PC-9 (cell line): ENCODE results near the gene KCNT2. TPM values are rescaled to one million over a fixed set of nuclear protein-coding genes. Genes with fewer than 3 reads are reported as not detected.
"Not testable (repeated sequence)": the region's sequence is repeated elsewhere in the genome, so short reads cannot be mapped to it uniquely, and the experiment has no call there.

Source experiments
- BruUV-seq: library from RNA; stranded (reverse); fragments of 400-500 nt; replicated peaks from 2 replicates; lab custom pipeline; 2021; lab: Mats Ljungman, UMichigan
- CTCF ChIA-PET: fragments of 300-600 bp; sonication (Branson Sonifier 250); formaldehyde crosslinking; loops from one replicate; lab custom pipeline; 2022; ENCODE audit warnings: antibody characterized with exemption; lab: Charles Lee
- POLR2A ChIA-PET: fragments of 300-600 bp; sonication (Branson Sonifier 250); formaldehyde crosslinking; loops from one replicate; lab custom pipeline; 2022; ENCODE audit warnings: antibody characterized with exemption; ENCODE audit not compliant: unreplicated experiment; lab: Charles Lee
- DNase-seq, 2 experiments: peaks; one replicate each; pipeline versions ENCODE4 v3.0.0 to v3.0.0-alpha.2; 2015 to 2022; ENCODE audit warnings: mixed read lengths in 1 of 2
- H2AFZ ChIP-seq: fragments of 200-600 bp; sonication (generic); 2 replicates; pipeline ENCODE4 v1.8.1; 2017; ENCODE audit warnings: antibody characterized with exemption
- H3F3A ChIP-seq: fragments of 200-600 bp; sonication (generic); 2 replicates; pipeline ENCODE4 v1.8.1; 2017; ENCODE audit warnings: antibody characterized with exemption, mild to moderate bottlenecking, low read depth; ENCODE audit not compliant: insufficient read depth
- H3K27ac ChIP-seq: fragments of 200-600 bp; sonication (generic); 2 replicates; pipeline ENCODE4 v1.6.1; 2016; ENCODE audit warnings: mixed run types
- H3K27me3 ChIP-seq: fragments of 200-600 bp; sonication (generic); 2 replicates; pipeline ENCODE4 v1.6.1; 2016; ENCODE audit warnings: low read depth, mixed run types; ENCODE audit not compliant: insufficient read depth
- H3K36me3 ChIP-seq: fragments of 200-600 bp; sonication (generic); 2 replicates; pipeline ENCODE4 v1.6.1; 2016; ENCODE audit warnings: low read depth, mixed run types
- H3K4me1 ChIP-seq: fragments of 200-600 bp; sonication (generic); replicated peaks from 2 replicates; pipeline ENCODE4 v1.6.1; 2016; ENCODE audit warnings: mixed run types; ENCODE audit not compliant: insufficient read depth
- H3K4me2 ChIP-seq: fragments of 200-600 bp; sonication (generic); 2 replicates; pipeline ENCODE4 v1.6.1; 2017; ENCODE audit warnings: mixed run types
- H3K4me3 ChIP-seq: fragments of 200-600 bp; sonication (generic); 2 replicates; pipeline ENCODE4 v1.6.1; 2016; ENCODE audit warnings: mixed run types
- H3K79me2 ChIP-seq: fragments of 200-600 bp; sonication (generic); 2 replicates; pipeline ENCODE4 v1.6.1; 2017; ENCODE audit warnings: low read depth, mixed run types
- H3K9me2 ChIP-seq: fragments of 200-600 bp; sonication (generic); 2 replicates; pipeline ENCODE4 v1.8.1; 2017; ENCODE audit warnings: mild to moderate bottlenecking; ENCODE audit not compliant: insufficient read depth
- H3K9me3 ChIP-seq: fragments of 200-600 bp; sonication (generic); 2 replicates; pipeline ENCODE4 v1.8.1; 2016; ENCODE audit warnings: low read depth; ENCODE audit not compliant: insufficient read depth
- H4K20me1 ChIP-seq: fragments of 200-600 bp; sonication (generic); 2 replicates; pipeline ENCODE4 v1.8.1; 2017; ENCODE audit not compliant: insufficient read depth
- CTCF ChIP-seq: fragments of 200-600 bp; sonication (generic); conservative IDR thresholded peaks from 2 replicates; pipeline ENCODE4 v1.6.1; 2017; ENCODE audit warnings: mixed run types, antibody characterized with exemption, mild to moderate bottlenecking, moderate library complexity
- EZH2 ChIP-seq: fragments of 200-600 bp; sonication (generic); IDR thresholded peaks from 2 replicates; pipeline ENCODE4 v1.8.0; 2017; ENCODE audit warnings: antibody characterized with exemption, low read depth
- intact Hi-C: fragments of 100-400 bp; cut with micrococcal nuclease; formaldehyde crosslinking; loops from one replicate; pipeline ENCODE4 v1.10.0; 2022; ENCODE audit not compliant: unreplicated experiment
- total RNA-seq: library from RNA; stranded (reverse); gene quantifications from 2 replicates; pipeline ENCODE4 v1.2.3, GENCODE V29; 2021

KCNT2 gene
- total RNA-seq, 1 experiment from 2014 or later, result 0.90 TPM

- Histone ChIP-seq H3K79me2 (no peaks in the 10 kb centered on the region), H2AFZ (no peak overlapping the region; the same call in 1 of the 2 replicates), H3K27me3 (no peaks in the 10 kb centered on the region), H3K27ac (no peak overlapping the region), H3K9me2 (no peaks in the 10 kb centered on the region), H3K9me3 (no peaks in the 10 kb centered on the region), H3K4me2 (no peak overlapping the region), H3K36me3 (no peaks in the 10 kb centered on the region), H3K4me1 (no peaks in the 10 kb centered on the region), H3K4me3 (no peak overlapping the region), H4K20me1 (no peaks in the 10 kb centered on the region), H3F3A (no peaks in the 10 kb centered on the region; the same call in 1 of the 2 replicates)
- BruUV-seq, result no TSS peak
- intact Hi-C loops, result no loop called here
- DNase-seq, result no peak
- CTCF ChIA-PET, result no interaction called here
- TF ChIP-seq CTCF (no peak), EZH2 (no peak)
- POLR2A ChIA-PET, result no interaction called here
These were observed 42.2 kb upstream of the KCNT2 start for GRCh38 chr1:196650403-196650802.

DNA sequence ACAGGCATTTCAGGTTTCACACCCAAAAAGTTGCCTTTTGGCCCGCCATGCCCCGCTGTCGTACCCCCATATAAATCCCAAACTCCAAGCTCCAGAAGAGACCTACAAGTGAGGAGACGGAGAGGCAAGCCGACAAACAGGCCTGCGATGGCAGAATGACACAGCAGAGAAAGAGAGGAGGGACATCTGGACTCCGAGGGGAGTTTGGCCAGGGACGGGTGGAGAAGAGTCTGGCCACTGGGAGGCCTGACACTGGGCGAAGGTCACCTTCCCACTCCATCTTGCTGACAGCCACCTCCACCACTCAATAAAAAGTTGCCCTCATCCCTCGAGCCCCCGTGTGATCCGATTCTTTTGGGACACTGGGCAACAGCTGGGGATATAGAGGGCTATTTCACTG, 41.8 kb upstream of the KCNT2 start:
- ChIA-PET POLR2A (no interaction called here), CTCF (no interaction called here)
- no peaks in the 10 kb centered on the region for H3K9me3 ChIP-seq
- no peaks in the 10 kb centered on the region for H3K4me1 ChIP-seq
- H3K36me3 ChIP-seq, result no peaks in the 10 kb centered on the region
- no peaks in the 10 kb centered on the region for H3K79me2 ChIP-seq
- intact Hi-C loops, result no loop called here
- H3K9me2 ChIP-seq, result no peaks in the 10 kb centered on the region
- H3K4me3 ChIP-seq, result no peak overlapping the region
- no peak overlapping the region for H3K4me2 ChIP-seq
- no peaks in the 10 kb centered on the region; the same call in 1 of the 2 replicates for H3F3A ChIP-seq
- no peak overlapping the region for H2AFZ ChIP-seq
- H4K20me1 ChIP-seq, result no peaks in the 10 kb centered on the region
- no peak overlapping the region for H3K27ac ChIP-seq
- no peak for DNase-seq
- H3K27me3 ChIP-seq, result no peaks in the 10 kb centered on the region
- no TSS peak for BruUV-seq
- TF ChIP-seq EZH2 (no peak), CTCF (no peak)

DNA sequence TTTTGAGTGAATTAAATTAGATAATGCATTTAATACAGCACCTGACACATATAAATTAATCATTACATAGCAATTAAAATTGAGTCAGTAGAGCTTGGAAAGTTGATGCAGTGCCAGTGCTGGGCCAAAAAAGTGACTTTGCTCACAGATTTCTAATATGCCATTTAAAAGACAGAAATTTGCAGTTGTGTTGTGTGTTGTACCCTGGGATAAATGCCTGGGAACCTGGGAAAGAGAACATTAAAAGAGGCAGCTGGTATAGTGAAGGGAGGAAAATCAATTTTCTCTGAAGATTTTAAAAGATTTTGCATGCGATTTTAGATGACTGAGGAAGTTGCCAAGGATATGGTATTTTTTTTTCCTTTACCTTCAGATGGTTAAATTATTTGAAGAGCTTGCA, 32.7 kb upstream of the KCNT2 start:
- Histone ChIP-seq H3F3A (no peaks in the 10 kb centered on the region), H4K20me1 (no peaks in the 10 kb centered on the region), H3K4me1 (no peaks in the 10 kb centered on the region), H2AFZ (no peak overlapping the region), H3K4me3 (no peak overlapping the region), H3K27ac (no peak overlapping the region), H3K79me2 (no peaks in the 10 kb centered on the region), H3K9me2 (no peaks in the 10 kb centered on the region; the same call in 1 of the 2 replicates), H3K4me2 (no peak overlapping the region), H3K27me3 (no peaks in the 10 kb centered on the region), H3K9me3 (no peaks in the 10 kb centered on the region), H3K36me3 (no peaks in the 10 kb centered on the region)
- TF ChIP-seq CTCF, result no peak
- no peak for DNase-seq
- intact Hi-C loops, result no loop called here
- BruUV-seq, result no TSS peak
- CTCF ChIA-PET, result no interaction called here
- POLR2A ChIA-PET, result no interaction called here

GRCh38 chr1:196639291-196639690, 31.1 kb upstream of the KCNT2 start:
- H3K27ac ChIP-seq, H3K9me3 ChIP-seq, intact Hi-C loops, H3K36me3 ChIP-seq, H3K4me3 ChIP-seq, H4K20me1 ChIP-seq, H3K9me2 ChIP-seq, H3F3A ChIP-seq, H3K79me2 ChIP-seq, DNase-seq, H3K27me3 ChIP-seq, H2AFZ ChIP-seq, POLR2A ChIA-PET, H3K4me2 ChIP-seq, BruUV-seq, CTCF ChIA-PET, H3K4me1 ChIP-seq: not testable (repeated sequence)
